ENCODE data around the gene EDA.

EDA gene

DNA sequence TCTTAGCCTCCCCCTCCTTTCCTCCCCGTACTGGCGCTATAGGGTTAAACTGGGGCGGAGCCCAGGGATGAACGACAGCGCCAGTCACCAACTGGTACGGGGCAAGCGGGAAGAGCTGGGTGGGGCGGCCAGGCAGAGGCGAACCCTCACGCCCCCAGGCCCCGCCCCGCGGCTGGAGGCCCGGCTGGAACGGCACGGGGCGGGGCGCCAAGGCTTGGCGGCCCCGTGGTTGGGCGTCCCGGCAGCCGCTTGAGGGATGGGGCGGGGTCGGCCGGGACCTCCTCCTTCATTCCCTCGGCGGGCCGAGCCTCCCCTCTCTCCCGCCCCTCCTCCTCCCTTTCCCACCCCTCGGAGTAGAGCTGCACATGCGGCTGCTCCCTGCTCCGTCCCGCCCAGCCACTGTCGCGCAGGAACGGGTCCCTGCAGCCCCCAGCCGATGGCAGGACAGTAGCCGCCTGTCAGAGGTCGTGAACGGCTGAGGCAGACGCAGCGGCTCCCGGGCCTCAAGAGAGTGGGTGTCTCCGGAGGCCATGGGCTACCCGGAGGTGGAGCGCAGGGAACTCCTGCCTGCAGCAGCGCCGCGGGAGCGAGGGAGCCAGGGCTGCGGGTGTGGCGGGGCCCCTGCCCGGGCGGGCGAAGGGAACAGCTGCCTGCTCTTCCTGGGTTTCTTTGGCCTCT, at the start of gene EDA:
Gene EDA (plus strand): TSS at position 335 of the 678 bp plus-strand sequence.
- TF ChIP-seq, protein P1, sequence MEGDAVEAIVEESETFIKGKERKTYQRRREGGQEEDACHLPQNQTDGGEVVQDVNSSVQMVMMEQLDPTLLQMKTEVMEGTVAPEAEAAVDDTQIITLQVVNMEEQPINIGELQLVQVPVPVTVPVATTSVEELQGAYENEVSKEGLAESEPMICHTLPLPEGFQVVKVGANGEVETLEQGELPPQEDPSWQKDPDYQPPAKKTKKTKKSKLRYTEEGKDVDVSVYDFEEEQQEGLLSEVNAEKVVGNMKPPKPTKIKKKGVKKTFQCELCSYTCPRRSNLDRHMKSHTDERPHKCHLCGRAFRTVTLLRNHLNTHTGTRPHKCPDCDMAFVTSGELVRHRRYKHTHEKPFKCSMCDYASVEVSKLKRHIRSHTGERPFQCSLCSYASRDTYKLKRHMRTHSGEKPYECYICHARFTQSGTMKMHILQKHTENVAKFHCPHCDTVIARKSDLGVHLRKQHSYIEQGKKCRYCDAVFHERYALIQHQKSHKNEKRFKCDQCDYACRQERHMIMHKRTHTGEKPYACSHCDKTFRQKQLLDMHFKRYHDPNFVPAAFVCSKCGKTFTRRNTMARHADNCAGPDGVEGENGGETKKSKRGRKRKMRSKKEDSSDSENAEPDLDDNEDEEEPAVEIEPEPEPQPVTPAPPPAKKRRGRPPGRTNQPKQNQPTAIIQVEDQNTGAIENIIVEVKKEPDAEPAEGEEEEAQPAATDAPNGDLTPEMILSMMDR (IDR thresholded peaks at IDR 0.05; ENCODE audit: borderline replicate concordance, control extremely low read depth, extremely low read depth, insufficient read depth, missing control alignments) = no peak
- in situ Hi-C loops (cut with MboI; ENCODE audit: low sequenced_read_pairs, unreplicated experiment) = no loop called here

DNA sequence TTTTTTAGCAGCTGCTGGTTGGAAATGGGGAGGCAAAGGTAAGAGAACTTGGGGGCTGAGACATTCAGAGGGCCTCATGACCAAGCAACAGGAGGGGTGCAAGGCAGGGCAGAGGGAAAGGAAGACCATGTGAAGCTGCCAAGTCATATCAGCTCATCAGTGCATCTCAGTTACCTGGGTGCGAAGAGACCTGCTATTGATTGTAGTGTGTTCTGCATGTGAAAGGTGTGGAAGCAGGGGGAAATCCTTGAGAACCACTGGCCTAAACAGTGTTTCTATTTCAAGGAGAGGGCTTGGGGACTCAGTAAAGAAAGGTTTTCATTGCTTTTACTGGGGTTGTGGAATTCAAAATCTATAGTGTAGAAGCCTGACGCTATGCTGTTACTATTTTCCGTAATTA, 47.1 kb upstream of the EDA start:
- TF ChIP-seq, protein P1 (IDR thresholded peaks at IDR 0.05; ENCODE audit: borderline replicate concordance, control extremely low read depth, extremely low read depth, insufficient read depth, missing control alignments) = no peak
- in situ Hi-C loops (cut with MboI; ENCODE audit: low sequenced_read_pairs, unreplicated experiment) = no loop called here
- DNase-seq (ENCODE audit: low spot score) = no peak

More for the DNA sequence above, at the start of gene EDA:
- DNase-seq (ENCODE audit: low spot score) = peak; percentile 30

DNA sequence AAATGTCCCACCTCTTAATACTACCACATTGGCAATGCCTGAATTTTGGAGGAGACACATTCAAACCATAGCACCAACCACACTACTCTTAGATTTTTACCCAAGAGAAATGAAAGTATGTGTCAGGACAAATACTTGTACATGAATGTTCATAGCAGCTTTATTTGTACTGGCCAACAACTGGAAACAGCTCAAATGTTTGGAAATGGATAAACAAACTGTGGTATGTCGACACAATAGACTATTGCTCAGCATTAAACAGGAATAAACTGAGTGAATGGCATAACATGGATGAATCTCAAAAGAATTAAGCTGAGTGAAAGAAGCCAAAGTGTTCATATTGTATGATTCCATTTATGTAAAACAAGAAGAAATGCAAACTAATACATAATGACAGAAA, 18.5 kb upstream of the EDA start:
- TF ChIP-seq, protein P1 (IDR thresholded peaks at IDR 0.05; ENCODE audit: borderline replicate concordance, control extremely low read depth, extremely low read depth, insufficient read depth, missing control alignments) = no peak
- in situ Hi-C loops (cut with MboI; ENCODE audit: low sequenced_read_pairs, unreplicated experiment) = no loop called here

DNA sequence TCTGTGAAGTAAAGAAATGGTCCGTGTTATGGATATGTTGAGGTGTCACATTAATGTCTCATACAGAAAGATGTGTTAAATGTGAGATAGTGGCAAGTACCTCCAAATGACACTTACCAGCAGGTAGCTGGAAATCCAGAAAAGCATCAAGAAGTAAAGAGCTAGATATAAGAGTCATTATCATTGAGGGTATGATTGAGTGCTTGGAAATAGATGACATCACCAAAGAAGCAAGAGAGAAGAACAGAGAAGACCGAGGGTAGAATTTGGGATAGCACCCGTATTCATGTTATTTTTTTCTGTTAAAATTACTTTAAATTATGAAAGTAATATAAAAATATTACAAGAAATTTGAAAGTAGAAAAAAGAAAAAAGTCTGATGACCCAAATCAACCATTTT, 15.7 kb upstream of the EDA start:
- no peak for DNase-seq (ENCODE audit: low spot score)

More for the DNA sequence above, 18.5 kb upstream of the EDA start:
- DNase-seq (ENCODE audit: low spot score) = no peak

DNA sequence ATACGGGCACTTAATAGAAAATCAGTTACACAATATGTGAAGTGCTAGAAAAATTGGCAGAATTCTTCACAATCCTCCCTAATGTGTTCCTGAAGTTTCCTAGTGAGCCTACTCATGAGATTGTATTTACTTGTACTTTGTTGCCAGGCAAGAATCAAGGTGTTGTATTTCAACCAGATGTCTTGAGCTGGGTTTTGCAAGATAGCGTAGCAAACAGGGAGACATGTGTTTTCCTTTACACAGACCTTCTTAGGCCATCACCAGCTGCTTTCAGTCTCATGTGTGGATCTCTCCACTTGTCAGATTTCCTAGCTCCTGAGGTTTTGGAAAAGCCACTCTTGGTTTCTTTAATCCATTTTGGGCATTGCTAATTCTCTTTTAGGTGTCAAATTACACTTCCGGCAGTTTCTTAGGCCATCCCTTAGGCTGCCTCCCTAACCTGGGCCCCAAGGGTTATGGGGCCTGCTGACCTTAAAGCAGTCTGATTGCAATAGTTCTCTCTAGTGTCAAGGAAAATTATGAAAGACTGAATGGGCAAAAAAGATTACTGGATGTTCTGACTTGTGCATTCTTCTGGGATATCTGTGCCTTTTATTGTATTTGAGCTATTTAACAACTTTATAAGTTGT, 12.2 kb upstream of the EDA start:
- no peak for DNase-seq (ENCODE audit: low spot score)
- in situ Hi-C loops (cut with MboI; ENCODE audit: low sequenced_read_pairs, unreplicated experiment) = no loop called here
- TF ChIP-seq, protein P1 (IDR thresholded peaks at IDR 0.05; ENCODE audit: borderline replicate concordance, control extremely low read depth, extremely low read depth, insufficient read depth, missing control alignments) = no peak

More for the DNA sequence above, 15.7 kb upstream of the EDA start:
- TF ChIP-seq, protein P1 (IDR thresholded peaks at IDR 0.05; ENCODE audit: borderline replicate concordance, control extremely low read depth, extremely low read depth, insufficient read depth, missing control alignments) = no peak
- in situ Hi-C loops (cut with MboI; ENCODE audit: low sequenced_read_pairs, unreplicated experiment) = no loop called here

DNA sequence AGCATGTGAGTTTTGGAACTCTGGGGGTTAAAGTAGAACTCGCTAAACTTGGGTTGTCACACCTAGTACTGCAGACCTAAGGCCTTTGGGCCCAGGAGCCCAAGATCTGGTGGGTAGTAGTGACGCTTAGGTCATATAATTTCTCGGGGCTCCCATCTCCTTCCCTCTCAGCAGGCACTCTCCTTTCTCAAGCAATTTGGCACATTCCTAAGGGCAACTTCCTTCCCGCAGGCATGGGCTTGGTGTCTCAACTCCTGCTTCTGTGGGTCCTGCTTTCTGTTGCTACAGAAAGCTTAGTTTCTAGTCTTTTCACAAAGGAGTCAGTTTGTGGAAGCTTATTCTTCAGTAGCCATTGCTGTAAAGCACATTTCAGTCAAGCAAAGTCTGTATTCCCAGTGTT, 10.4 kb upstream of the EDA start:
- TF ChIP-seq, protein P1 (IDR thresholded peaks at IDR 0.05; ENCODE audit: borderline replicate concordance, control extremely low read depth, extremely low read depth, insufficient read depth, missing control alignments) = no peak
- no peak for DNase-seq (ENCODE audit: low spot score)
- in situ Hi-C loops (cut with MboI; ENCODE audit: low sequenced_read_pairs, unreplicated experiment) = no loop called here

Data from GM13976 (cell line).